Prostate gland (tissue), 2 donors: ENCODE data around the gene SLC12A3.

Experiments used
- CTCF ChIP-seq, 4 experiments: fragments of 200-600 bp in 2 of 4; fragments of 450-650 bp in 2 of 4; sonication (generic) in 2 of 4; IDR thresholded peaks; 1 replicate in 3 of 4; 2 replicates in 1 of 4; pipeline ENCODE4 v1.5.1; 2016 to 2019; ENCODE audit warnings: antibody characterized with exemption in 4 of 4, mild to moderate bottlenecking in 2 of 4, moderate library complexity in 2 of 4
- POLR2AphosphoS5 ChIP-seq: sonication (generic); formaldehyde crosslinking; IDR thresholded peaks from one replicate; pipeline ENCODE4 v1.6.1; 2017; ENCODE audit warnings: antibody characterized with exemption

GRCh38 chr16:56914896-56915295 is 49.9 kb downstream of the SLC12A3 start:
- TF ChIP-seq CTCF (IDR thresholded peaks at IDR 0.05) = no peak
- no peak for TF ChIP-seq POLR2AphosphoS5
